Measurements from ENCODE around the gene NPHP4.

NPHP4 gene

DNA sequence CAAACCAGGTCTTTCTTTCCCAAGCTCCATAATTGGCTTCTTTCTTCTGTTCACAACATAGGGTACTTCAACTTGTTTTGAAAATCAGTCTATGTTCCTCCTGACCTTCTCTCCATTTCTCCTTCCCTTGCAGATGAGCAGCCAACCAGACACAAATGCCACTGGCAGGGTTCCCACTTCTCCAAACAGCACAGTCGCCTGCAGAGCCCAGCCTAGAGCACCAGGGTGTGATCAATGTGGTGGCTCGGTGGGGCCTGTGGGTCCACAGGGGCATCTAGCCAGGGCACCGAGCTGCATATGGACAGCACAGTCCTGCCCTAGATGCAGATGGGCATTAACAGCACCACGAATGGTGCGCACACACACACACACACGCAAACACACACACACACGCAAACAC, 112.8 kb downstream of the NPHP4 start:
- no peak for TF ChIP-seq EZH2 (IDR thresholded peaks at IDR 0.05; ENCODE audit: borderline replicate concordance, low read length)
- TF ChIP-seq, protein P1, sequence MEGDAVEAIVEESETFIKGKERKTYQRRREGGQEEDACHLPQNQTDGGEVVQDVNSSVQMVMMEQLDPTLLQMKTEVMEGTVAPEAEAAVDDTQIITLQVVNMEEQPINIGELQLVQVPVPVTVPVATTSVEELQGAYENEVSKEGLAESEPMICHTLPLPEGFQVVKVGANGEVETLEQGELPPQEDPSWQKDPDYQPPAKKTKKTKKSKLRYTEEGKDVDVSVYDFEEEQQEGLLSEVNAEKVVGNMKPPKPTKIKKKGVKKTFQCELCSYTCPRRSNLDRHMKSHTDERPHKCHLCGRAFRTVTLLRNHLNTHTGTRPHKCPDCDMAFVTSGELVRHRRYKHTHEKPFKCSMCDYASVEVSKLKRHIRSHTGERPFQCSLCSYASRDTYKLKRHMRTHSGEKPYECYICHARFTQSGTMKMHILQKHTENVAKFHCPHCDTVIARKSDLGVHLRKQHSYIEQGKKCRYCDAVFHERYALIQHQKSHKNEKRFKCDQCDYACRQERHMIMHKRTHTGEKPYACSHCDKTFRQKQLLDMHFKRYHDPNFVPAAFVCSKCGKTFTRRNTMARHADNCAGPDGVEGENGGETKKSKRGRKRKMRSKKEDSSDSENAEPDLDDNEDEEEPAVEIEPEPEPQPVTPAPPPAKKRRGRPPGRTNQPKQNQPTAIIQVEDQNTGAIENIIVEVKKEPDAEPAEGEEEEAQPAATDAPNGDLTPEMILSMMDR (IDR thresholded peaks at IDR 0.05; ENCODE audit: low read length) = no peak
- Histone ChIP-seq H3K4me1 (ENCODE audit: insufficient read depth, low read length, severe bottlenecking) (no peaks in the 10 kb centered on the region), H4K20me1 (ENCODE audit: insufficient read depth, low read length) (no peaks in the 10 kb centered on the region), H3K9me3 (ENCODE audit: low read length) (no peaks in the 10 kb centered on the region), H3K9ac (ENCODE audit: low read length) (no peak overlapping the region), H2AFZ (ENCODE audit: low read length) (no peak overlapping the region), H3K4me3 (ENCODE audit: low read depth, low read length, poor library complexity, severe bottlenecking) (no peak overlapping the region), H3K4me2 (ENCODE audit: low read length) (no peak overlapping the region), H3F3A (ENCODE audit: insufficient read depth, low read length) (no peaks in the 10 kb centered on the region), H3K79me2 (ENCODE audit: insufficient read depth, low read length) (no peaks in the 10 kb centered on the region), H3K27me3 (ENCODE audit: insufficient read depth, low read length) (no peaks in the 10 kb centered on the region), H3K36me3 (ENCODE audit: insufficient read depth, low read length) (peaks cover 8% of the 10 kb centered on the region), H3K9me2 (ENCODE audit: low read depth, low read length) (no peaks in the 10 kb centered on the region), H3K27ac (ENCODE audit: low read depth, low read length, poor library complexity, severe bottlenecking) (no peak overlapping the region)

DNA sequence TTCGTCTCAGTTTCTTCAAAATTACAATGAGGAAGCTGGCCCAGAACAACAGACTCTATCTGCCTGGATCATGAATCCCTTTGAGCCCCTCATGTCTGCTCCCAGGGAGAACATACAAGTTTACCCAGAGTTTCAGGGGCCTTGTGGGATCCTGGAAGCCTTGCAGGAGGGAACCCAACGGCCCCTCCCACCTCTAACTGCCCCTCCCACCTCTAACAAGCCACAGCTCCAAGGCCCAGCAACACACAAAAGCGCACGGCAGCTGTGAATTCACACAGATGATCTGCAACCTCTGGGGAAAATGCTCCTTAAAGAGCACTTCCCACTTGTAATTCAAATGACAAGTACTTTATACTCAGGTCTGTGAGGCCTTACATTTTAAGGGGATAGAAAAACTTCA, 113.3 kb downstream of the NPHP4 start:
- H2AFZ ChIP-seq (ENCODE audit: low read length) = no peak overlapping the region
- H3K4me1 ChIP-seq (ENCODE audit: insufficient read depth, low read length, severe bottlenecking) = no peaks in the 10 kb centered on the region
- H3K9me2 ChIP-seq (ENCODE audit: low read depth, low read length) = no peaks in the 10 kb centered on the region
- H3K4me3 ChIP-seq (ENCODE audit: low read depth, low read length, poor library complexity, severe bottlenecking) = no peak overlapping the region
- no peak overlapping the region for H3K27ac ChIP-seq (ENCODE audit: low read depth, low read length, poor library complexity, severe bottlenecking)
- H4K20me1 ChIP-seq (ENCODE audit: insufficient read depth, low read length) = no peaks in the 10 kb centered on the region
- no peaks in the 10 kb centered on the region for H3F3A ChIP-seq (ENCODE audit: insufficient read depth, low read length)
- H3K9ac ChIP-seq (ENCODE audit: low read length) = no peak overlapping the region
- no peaks in the 10 kb centered on the region for H3K79me2 ChIP-seq (ENCODE audit: insufficient read depth, low read length)
- H3K4me2 ChIP-seq (ENCODE audit: low read length) = no peak overlapping the region
- H3K9me3 ChIP-seq (ENCODE audit: low read length) = no peaks in the 10 kb centered on the region
- TF ChIP-seq EZH2 (IDR thresholded peaks at IDR 0.05; ENCODE audit: borderline replicate concordance, low read length) = no peak
- TF ChIP-seq, protein P1 (IDR thresholded peaks at IDR 0.05; ENCODE audit: low read length) = no peak
- H3K36me3 ChIP-seq (ENCODE audit: insufficient read depth, low read length) = peaks cover 8% of the 10 kb centered on the region
- no peaks in the 10 kb centered on the region for H3K27me3 ChIP-seq (ENCODE audit: insufficient read depth, low read length)

GRCh38 chr1:5877683-5878530, 114.3 kb downstream of the NPHP4 start:
- H3F3A ChIP-seq (ENCODE audit: insufficient read depth, low read length) = no peaks in the 10 kb centered on the region
- peaks cover 8% of the 10 kb centered on the region for H3K36me3 ChIP-seq (ENCODE audit: insufficient read depth, low read length)
- no peak overlapping the region for H3K27ac ChIP-seq (ENCODE audit: low read depth, low read length, poor library complexity, severe bottlenecking)
- no peaks in the 10 kb centered on the region for H3K9me2 ChIP-seq (ENCODE audit: low read depth, low read length)
- H3K4me2 ChIP-seq (ENCODE audit: low read length) = no peak overlapping the region
- H3K27me3 ChIP-seq (ENCODE audit: insufficient read depth, low read length) = no peaks in the 10 kb centered on the region
- no peaks in the 10 kb centered on the region for H3K4me1 ChIP-seq (ENCODE audit: insufficient read depth, low read length, severe bottlenecking)
- H3K4me3 ChIP-seq (ENCODE audit: low read depth, low read length, poor library complexity, severe bottlenecking) = no peak overlapping the region
- H2AFZ ChIP-seq (ENCODE audit: low read length) = no peak overlapping the region
- H4K20me1 ChIP-seq (ENCODE audit: insufficient read depth, low read length) = no peaks in the 10 kb centered on the region
- no peaks in the 10 kb centered on the region for H3K9me3 ChIP-seq (ENCODE audit: low read length)
- no peaks in the 10 kb centered on the region for H3K79me2 ChIP-seq (ENCODE audit: insufficient read depth, low read length)
- H3K9ac ChIP-seq (ENCODE audit: low read length) = no peak overlapping the region
- TF ChIP-seq, protein P1 (IDR thresholded peaks at IDR 0.05; ENCODE audit: low read length) = no peak
- no peak for TF ChIP-seq EZH2 (IDR thresholded peaks at IDR 0.05; ENCODE audit: borderline replicate concordance, low read length)

All from OCI-LY1 (cell line).